Measurements from ENCODE around the gene NPBWR2.
"Not testable (repeated sequence)": the region's sequence is repeated elsewhere in the genome, so short reads cannot be mapped to it uniquely, and the experiment has no call there.

The NPBWR2 gene

DNA sequence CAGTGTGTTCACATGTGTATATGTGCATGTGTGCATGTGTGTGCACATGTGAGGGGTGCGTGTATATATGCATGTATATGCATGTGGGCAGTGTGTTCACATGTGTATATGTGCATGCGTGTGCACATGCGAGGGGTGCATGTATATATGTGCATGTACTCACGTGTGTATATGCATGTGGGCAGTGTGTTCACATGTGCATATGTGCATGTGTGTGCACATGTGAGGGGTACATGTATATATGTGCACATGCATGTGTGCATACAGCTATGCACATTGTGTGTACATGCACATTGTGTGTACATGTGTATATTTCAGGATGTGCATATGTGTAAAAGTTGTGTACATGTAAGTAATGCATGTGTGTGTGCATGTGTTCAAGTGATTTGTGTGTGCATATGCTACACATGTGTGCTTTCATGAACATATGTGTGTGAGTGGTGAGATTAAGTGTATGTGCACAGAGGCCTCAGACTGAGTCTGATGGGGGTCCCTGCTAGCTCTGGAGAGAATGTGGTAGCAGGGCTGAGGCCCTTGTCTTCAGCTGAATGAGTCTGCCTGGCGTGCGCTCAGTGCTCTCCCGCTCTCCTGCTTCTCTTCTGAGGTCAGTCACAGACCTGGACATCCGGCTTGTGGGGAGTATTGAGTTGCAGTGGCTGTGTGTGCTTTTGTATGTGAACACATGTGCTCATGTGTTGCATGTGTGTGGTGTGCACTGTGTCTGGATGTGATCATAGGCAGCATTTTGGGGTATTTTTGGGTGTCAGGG, 37.0 kb upstream of the NPBWR2 start:
- no peak for DNase-seq (ENCODE audit: low read depth in 2 of 2, low spot score in 1 of 2)

DNA sequence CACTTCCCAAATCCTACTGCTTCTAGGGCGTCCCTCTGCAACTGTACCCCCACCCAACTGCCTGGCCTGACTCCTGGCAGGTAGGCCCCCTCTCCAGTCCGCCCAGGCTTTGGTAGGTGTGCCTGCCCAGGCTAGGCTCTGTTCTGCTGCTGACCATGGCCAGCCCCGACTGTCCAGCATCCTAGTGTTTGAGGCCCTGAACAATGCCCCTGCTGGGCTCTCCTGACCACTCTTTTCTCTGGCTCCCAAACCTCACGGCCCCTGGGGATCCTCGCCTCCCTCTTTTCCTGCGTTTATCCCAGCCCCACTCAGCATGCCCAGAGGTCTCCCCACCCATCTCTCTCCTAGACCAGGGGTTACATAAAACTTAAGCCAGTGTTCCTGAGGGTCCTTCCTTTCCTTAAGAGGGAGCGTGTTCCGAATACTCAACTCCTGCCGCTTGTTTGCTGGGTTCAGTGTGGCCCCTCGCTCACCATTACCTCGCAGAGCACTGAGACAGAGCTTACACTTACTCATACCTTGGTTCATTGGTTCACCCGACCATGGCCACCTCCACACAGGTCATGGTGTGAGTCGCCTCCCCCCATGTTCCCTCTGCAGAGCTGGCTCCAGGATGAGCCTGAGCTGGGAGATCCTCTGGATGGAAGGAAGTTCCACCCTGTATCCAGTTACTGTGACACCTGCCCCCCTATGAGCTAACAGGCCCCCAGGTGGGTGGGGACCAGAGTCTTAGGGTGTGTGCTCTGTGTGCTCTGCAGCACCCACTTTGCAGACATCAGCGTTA, 35.8 kb upstream of the NPBWR2 start:
- DNase-seq (ENCODE audit: low read depth in 2 of 2, low spot score in 1 of 2) = no peak

DNA sequence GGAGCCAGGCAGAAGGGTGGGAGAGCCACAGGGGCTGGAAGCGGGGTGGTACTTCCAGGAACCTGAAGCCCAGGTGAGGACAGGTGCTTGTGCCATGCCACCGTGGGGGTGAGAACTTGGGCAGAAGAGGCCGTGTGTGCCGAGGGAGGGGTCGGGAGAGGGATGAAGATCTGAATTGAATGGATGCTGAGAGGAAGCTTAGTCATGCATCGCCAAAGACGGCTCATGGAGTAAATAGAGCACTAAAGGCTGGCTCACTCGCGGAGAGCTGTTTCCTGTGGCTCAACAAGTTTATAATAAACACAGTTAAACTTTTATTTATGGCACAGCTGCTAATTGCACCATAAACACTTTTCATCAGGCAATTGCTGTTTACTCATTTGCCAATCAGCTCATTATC, 35.2 kb upstream of the NPBWR2 start:
- DNase-seq (ENCODE audit: low read depth in 2 of 2, low spot score in 1 of 2) = no peak

DNA sequence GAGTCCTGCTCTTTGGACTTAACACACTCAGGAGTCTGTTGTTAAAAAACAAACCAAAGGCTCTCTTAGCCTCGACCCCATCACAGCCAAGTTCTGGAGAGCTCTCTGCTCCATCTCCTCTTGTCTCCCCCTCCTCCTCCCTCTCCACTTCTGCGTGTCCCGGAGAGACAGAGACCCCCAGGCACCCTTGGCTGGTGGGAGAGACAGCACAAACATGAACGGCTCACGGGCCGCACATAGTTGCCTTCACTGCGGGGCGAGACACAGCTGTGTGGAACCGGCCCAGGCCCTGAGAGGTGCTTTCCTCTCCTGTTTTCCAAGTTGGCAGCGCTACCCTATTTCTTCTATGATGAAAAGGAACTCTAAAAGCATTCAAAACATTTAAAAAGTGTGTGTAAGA, 33.6 kb upstream of the NPBWR2 start:
- no peak for DNase-seq (ENCODE audit: low read depth in 2 of 2, low spot score in 1 of 2)

DNA sequence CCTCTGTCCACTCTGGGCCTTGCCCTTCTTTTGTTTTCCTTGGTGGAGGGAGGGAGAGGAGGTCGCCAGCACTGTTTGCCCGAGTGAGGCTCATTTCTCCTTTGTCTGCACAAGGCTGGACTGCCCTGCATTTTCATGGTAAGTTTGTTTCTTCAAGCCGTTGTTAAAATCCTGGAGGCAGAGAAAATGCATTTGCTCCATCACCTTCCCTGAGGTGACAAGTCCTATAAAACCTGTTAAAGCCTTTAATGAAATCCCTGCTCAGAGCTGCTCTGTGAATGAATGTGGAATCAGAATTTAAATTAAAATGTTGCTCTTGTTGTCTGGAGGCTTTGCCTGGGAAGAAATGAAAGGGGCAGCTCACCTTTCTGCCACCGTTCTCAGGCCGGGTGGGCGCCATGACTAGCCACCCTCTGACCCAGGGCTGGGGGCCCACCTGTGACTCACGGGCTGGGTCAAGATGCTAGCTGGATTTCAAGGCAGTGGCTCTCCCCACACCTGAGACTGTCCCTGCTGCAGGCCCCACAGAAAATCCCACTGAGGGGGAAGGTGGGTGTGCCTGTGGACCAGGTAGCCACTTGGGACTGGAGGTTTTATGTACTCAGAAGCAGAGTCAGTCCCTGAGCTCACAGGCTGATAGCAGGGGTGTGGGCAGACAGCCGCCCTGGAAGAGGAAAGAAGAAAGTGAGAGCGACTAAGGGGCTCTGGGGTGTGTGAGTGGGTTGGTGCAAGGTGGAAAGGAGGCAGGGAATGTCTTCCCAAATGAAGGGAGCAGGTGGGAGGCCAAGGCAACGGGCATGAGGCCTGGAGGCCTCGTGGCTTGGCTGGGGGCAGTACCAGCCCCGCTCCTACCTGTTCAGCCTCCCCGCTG, 32.9 kb upstream of the NPBWR2 start:
- DNase-seq (ENCODE audit: low read depth in 2 of 2, low spot score in 1 of 2) = no peak

DNA sequence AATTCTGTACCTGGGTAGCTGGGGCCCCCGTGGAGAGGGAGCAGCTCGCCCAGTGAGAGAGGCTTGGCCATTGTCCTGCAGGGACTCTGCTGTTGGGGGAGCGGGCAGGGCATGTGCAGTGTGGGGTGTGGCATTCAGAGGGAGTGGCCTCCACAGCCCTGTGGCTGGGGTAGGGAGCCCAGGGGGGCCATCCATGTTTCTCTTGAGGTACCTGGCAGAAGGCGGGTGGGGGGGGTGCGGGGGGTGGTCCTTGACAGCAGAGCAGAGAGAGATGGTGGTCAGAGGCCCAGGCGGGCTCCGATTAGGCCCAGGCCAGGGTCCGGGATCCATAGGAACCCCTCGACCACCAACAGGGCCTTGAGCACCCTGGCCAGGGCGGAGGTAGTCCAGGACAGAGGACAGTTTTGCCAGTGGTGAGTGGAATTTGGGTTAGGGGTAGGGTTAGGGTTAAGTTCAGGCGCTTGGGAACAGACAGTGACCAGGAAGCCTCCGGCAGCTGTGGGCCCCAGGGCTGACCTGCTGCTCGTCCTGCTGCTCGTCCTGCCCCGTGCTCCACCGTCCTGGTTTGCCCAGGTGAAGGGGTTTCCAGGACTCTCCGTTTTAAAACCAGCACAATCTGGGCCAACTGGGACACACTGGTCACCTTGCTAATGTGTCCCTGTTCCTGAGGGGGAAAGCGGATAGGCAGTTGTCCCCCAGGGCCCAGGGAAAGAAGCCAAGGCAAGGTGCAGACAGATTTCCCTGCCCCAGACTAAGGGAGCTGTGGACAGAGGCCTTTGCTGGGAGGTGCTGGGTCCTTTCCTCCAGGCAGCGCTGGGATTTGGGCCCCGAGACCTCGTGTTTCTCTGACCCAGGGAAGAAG, 32.1 kb upstream of the NPBWR2 start:
- DNase-seq (ENCODE audit: low read depth in 2 of 2, low spot score in 1 of 2) = no peak

DNA sequence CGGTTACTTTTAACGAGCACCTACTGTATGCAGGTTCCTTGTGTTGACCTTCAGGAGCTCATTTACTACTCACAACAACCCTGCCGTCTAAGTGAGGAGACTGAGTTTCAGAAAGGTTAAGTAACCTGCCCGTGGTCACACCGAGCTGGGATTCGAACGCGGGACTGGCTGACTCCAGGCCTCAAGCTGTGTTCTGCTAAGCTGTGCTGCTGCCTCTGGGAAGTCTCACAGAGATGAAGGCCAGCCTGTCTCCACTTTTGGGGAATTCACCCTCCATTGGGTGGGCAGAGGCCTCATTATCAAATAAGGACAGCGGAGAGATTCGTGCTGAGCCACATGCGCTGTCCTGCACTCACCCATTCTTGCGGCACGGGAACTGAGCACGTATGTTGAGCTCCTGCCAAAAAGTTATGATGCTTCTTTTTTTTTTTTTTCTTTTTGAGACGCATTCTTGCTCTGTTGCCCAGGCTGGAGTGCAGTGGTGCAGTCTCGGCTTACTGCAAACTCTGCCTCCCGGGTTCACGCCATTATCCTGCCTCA, 31.0 kb upstream of the NPBWR2 start:
- no peak for DNase-seq (ENCODE audit: low read depth in 2 of 2, low spot score in 1 of 2)

DNA sequence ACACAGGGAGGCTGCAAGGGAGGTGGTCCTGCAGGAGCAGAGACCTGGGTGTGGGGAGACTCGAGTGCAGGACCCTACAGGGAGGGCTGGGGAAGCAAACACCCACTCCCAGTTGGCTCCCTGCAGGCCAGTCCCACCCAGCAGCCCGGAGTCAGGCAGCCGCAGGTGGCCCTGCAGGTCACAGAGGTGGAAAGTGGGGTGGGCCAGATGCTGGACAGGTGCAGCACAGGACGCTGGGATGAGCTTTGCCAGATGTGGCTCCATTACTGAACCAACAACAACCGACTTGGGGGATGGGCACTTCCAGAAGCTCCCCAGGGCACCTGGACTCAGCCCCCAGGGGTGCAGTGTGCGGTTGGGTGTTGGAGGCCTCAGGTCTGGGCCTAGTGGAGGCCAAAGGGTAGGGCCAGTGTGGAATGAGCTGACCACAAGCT, 30.2 kb upstream of the NPBWR2 start:
- no peak for DNase-seq (ENCODE audit: low read depth in 2 of 2, low spot score in 1 of 2)

DNA sequence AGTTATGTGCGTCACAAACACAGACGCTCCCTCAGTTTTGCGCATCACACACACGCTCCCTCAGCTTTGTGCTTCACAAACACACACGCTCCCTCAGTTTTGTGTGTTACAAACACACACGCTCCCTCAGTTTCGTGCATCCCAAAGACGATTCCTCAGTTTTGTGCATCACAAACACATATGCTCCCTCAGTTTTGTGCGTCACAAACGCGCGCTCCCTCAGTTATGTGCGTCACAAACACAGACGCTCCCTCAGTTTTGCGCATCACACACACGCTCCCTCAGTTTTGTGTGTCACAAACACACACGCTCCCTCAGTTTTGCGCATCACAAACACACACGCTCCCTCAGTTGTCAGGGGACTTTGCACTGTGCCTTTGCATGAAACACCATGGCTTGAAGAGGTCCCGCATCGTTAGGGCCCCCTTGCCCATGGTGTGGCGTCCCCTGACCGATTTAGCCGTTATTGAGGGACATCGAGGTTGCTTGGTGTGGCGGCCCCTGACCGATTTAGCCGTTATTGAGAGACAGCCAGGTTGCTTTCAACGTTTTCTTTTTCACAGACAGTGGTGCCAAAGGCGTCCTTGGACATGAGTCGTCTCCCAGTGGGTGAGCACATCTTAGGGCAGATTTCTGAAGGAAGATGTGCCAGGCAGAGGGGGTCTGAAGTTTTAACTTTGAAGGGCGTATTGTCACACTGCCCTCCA, 28.8 kb upstream of the NPBWR2 start:
- DNase-seq (ENCODE audit: low read depth in 2 of 2, low spot score in 1 of 2) = no peak

DNA sequence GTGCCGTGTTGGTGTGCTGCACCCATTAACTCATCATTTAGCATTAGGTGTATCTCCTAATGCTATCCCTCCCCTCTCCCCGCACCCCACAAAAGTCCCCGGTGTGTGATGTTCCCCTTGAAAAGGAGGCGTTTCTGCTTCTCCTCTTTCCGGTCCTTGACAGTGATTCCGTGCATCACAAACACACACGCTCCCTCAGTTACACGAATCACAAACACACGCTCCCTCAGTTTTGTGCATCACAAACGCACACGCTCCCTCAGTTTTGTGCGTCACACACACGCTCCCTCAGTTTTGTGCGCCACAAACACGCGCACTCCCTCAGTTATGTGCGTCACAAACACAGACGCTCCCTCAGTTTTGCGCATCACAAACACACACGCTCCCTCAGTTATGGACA, 27.4 kb upstream of the NPBWR2 start:
- DNase-seq (ENCODE audit: low read depth in 2 of 2, low spot score in 1 of 2) = not testable (repeated sequence)

DNA sequence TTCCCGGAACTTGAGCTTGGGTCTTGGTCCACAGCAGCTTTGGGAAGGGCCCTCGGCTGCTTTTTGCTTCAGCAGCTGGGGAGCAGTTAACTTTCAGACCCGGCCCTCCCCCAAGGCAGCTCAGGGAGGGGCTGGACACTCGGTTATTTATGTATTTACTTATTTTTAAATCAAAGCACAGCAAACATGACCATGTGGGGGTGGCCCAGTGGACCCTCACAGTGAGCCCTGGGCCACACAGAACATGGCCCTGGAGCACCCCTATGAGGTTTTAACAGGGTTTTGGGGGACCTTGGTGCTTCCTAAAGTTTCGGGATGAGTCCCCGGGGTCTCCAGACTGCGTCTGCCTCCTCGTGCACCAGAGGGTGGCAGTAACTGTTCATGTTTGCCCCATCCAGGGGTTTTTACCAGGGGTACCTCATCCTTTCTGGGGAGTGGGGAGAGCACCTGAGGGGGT, 26.6 kb upstream of the NPBWR2 start:
- no peak for DNase-seq (ENCODE audit: low read depth in 2 of 2, low spot score in 1 of 2)

DNA sequence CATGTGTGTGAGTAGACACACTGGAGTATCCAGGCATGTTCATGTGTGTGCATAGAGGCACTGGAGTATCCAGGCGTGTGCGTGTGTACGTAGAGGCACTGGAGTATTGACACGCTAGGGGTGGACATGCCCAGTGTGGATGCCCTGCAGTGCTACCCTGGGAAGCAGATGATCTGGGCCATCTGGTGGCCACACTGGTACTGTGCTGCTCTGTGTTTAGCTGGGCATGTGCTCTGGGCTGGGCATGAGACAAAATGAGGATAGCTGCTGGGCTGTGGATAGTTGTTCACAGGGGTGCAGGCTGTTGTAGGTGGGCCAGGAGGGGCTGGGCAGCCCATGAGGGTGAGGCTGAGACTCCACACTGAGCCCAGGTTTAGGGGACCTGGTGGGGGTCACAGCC, 24.0 kb upstream of the NPBWR2 start:
- no peak for DNase-seq (ENCODE audit: low read depth in 2 of 2, low spot score in 1 of 2)

DNA sequence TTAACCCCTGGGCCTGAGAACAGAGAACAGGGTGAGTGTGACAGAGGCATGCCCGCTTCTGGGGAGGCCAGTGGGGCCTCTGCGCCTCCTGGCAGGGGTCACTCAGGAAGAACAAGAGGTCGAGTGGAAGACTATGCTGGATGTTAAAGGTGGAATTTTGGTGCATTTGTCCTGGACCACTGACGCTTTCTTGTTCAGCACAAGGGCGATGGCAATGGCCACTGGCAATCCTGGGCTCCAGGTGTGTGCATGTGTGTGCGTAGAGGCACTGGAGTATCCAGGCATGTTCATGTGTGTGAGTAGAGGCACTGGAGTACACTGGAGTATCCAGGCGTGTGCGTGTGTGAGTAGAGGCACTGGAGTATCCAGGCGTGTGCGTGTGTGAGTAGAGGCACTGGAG, 23.5 kb upstream of the NPBWR2 start:
- DNase-seq (ENCODE audit: low read depth in 2 of 2, low spot score in 1 of 2) = no peak

DNA sequence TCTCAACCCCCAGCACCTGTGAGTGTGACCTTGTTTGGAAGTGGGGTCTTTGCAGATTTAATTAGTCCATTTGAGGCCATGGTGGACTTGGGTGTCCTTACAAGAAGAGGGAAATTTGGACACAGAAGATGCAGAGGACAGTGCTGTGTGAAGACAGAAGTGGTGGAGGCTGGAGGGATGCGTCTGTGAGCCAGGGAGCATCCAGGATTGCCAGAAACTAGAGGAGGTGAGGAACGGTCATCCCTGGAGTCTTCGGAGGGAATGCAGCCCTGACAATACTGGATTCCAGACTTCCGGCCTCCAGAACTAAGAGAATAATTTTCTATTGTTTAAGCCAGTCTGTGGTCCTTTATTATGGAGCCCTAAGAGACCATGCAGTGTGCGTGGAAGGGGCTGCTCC, 22.9 kb upstream of the NPBWR2 start:
- DNase-seq (ENCODE audit: low read depth in 2 of 2, low spot score in 1 of 2) = no peak

DNA sequence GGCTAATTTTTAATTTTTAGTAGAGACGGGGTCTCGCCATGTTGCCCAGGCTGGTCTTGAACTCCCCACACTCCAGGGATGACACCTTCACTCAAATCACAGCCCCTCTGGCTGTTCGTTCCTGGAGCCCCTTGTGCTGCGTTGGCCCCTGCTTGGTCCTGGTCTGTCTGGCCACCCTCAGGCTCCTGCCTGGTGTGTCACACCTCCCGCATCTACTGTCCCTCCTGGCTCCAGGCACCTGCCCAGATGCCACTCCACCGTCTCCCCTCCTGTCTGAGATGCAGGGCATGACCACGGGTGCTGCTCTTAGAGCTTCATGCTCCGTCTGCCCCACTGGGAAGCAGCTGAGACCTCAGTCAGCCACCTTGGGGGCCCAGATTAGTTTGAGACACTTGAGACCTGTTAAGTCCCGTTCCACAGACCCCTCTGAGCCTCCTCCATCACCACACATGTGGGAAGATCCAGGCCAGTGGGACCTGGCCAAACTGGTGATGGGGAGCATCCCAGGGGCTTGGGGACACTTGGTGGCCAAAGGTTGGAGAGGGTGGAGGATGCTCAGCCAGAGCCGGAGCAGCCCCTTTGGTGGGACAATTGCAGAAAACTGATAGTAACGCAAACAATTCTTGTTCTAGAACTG, 21.9 kb upstream of the NPBWR2 start:
- DNase-seq (ENCODE audit: low read depth in 2 of 2, low spot score in 1 of 2) = no peak

DNA sequence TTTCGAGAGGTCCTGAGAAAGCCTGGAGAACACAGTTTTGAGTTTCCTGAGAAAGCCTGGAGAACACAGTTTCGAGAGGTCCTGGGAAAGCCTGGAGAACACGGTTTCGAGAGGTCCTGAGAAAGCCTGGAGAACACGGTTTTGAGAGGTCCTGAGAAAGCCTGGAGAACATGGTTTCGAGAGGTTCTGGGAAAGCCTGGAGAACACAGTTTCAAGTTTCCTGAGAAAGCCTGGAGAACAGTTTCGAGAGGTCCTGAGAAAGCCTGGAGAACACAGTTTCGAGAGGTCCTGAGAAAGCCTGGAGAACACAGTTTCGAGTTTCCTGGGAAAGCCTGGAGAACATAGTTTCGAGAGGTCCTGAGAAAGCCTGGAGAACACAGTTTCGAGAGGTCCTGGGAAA, 16.2 kb upstream of the NPBWR2 start:
- not testable (repeated sequence) for DNase-seq (ENCODE audit: low read depth in 2 of 2, low spot score in 1 of 2)

DNA sequence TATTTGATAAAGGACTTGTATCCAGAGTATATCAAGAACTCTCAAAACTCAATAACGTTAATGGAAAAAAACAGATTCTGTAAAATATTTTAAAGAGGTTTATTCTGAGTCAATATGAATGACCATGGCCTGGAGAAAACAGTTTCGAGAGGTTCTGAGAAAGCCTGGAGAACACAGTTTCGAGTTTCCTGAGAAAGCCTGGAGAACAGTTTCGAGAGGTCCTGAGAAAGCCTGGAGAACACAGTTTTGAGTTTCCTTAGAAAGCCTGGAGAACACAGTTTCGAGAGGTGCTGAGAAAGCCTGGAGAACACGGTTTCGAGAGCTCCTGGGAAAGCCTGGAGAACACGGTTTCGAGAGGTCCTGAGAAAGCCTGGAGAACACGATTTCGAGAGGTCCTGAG, 15.6 kb upstream of the NPBWR2 start:
- DNase-seq (ENCODE audit: low read depth in 2 of 2, low spot score in 1 of 2) = not testable (repeated sequence)

DNA sequence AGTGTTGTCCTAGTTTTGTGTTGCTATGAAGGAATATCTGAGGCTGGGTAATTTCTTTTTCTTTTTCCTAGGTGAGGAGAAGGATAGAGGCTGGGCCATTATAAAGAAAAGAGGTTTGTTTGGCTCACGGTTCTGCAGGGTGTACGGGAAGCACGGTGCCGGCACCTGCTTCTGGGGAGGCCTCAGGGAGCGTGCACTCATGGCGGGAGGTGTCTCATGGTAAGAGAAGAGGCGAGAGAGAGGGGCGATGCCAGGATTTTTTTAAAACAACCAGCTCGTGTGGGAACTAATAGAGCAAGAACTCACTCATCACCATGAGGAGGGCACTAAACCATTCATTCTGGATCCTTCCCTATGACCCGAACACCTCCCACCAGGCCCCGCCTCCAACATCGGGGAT, 14.2 kb upstream of the NPBWR2 start:
- no peak for DNase-seq (ENCODE audit: low read depth in 2 of 2, low spot score in 1 of 2)

DNA sequence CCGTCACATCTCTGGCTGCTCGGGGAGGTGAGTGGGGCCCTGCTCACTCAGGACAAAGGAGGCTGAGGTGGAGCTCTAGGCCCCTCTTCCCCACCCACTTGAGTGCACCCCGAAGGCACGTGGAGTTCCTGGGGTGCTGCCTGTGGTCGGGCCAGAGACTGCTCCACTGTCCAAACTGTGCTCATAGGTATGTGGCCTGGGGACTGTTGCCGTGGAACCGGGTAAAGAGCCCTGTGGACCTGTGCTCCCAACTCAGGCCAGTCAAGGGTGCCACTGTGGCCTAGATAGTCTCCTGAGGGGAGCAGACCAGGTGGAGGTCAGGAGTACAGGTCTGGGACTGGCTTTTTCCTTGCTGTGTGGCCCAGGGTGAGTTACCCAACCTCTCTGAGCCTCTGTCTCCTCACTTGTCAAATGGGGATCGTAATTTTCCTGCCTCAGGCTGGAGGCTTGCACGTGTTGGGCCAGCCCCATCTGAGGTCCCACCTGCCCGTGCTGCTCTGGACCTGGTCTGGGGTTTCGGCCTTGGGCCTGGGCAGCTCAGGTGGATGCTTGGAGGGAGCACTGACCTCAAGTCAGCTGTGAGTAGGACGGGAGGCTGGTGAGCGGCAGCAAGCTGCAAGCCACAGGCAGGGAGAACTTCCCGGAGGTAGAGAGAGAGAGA, 12.4 kb upstream of the NPBWR2 start:
- DNase-seq (ENCODE audit: low read depth in 2 of 2, low spot score in 1 of 2) = no peak
